H1 (cell line): ENCODE data around the gene GPD1L. TPM values are rescaled to one million over a fixed set of nuclear protein-coding genes. Genes with fewer than 3 reads are reported as not detected.

Experiments used
- CTCF ChIA-PET: fragments of 300-600 bp; sonication (Branson Sonifier 250); formaldehyde crosslinking; loops from one replicate; lab custom pipeline; 2021; ENCODE audit not compliant: partially characterized antibody; lab: Charles Lee
- POLR2A ChIA-PET: fragments of 300-600 bp; sonication (Branson Sonifier 250); formaldehyde crosslinking; loops from one replicate; lab custom pipeline; 2021; ENCODE audit warnings: inconsistent platforms; ENCODE audit not compliant: partially characterized antibody; lab: Charles Lee
- DNase-seq, 2 experiments: peaks; one replicate each; pipeline versions ENCODE4 v3.0.0 to v3.0.0-alpha.2; 2010 to 2022; ENCODE audit warnings: low spot score in 2 of 2, low read depth in 1 of 2, mixed read lengths in 1 of 2
- FAIRE-seq: peaks from 2 replicates; lab custom pipeline; 2011; peaks lifted over from hg19 to GRCh38; lab: Jason Lieb, UNC
- H2AFZ ChIP-seq: 2 replicates; pipeline ENCODE4 v1.8.1; 2012; ENCODE audit warnings: low read length, inconsistent platforms
- H2AK5ac ChIP-seq: 2 replicates; pipeline ENCODE4 v1.6.1; 2013; ENCODE audit warnings: low read depth, low read length
- H2BK120ac ChIP-seq: replicated peaks from 2 replicates; pipeline ENCODE3; 2013; ENCODE audit warnings: low read depth, low read length, inconsistent platforms
- H2BK12ac ChIP-seq: 2 replicates; pipeline ENCODE4 v1.6.1; 2013; ENCODE audit warnings: low read depth, low read length
- H2BK15ac ChIP-seq: 2 replicates; pipeline ENCODE4 v1.6.1; 2013; ENCODE audit warnings: low read length
- H2BK20ac ChIP-seq: 2 replicates; pipeline ENCODE4 v1.6.1; 2013; ENCODE audit warnings: low read length
- H2BK5ac ChIP-seq: 2 replicates; pipeline ENCODE4 v1.6.1; 2013; ENCODE audit warnings: low read depth, low read length
- H3K14ac ChIP-seq: 2 replicates; pipeline ENCODE4 v1.6.1; 2013; ENCODE audit warnings: inconsistent platforms; ENCODE audit not compliant: insufficient read length
- H3K18ac ChIP-seq: 2 replicates; pipeline ENCODE4 v1.6.1; 2013; ENCODE audit warnings: low read length; ENCODE audit errors: extremely low read depth
- H3K23ac ChIP-seq: 2 replicates; pipeline ENCODE4 v1.6.1; 2013; ENCODE audit warnings: inconsistent platforms; ENCODE audit not compliant: insufficient read length
- H3K23me2 ChIP-seq: 2 replicates; pipeline ENCODE4 v1.6.1; 2013; ENCODE audit warnings: low read depth, low read length
- H3K27ac ChIP-seq: 2 replicates; pipeline ENCODE4 v1.6.1; 2011; ENCODE audit warnings: low read depth, low read length, inconsistent platforms
- H3K27me3 ChIP-seq, 4 experiments: replicated peaks in 1 of 4; 1 replicate in 1 of 4; 2 replicates in 3 of 4; pipeline versions ENCODE4 v1.6.1 to v1.8.1; 2011 to 2013; ENCODE audit warnings: low read length in 3 of 4, mild to moderate bottlenecking in 3 of 4, inconsistent platforms in 2 of 4, mixed read lengths in 2 of 4, moderate library complexity in 1 of 4; ENCODE audit not compliant: control insufficient read depth in 3 of 4, insufficient read depth in 3 of 4; ENCODE audit errors: extremely low read depth in 1 of 4
- H3K36me3 ChIP-seq, 4 experiments: 2 replicates each; pipeline versions ENCODE4 v1.6.1 to v1.8.1; 2011 to 2013; ENCODE audit warnings: mild to moderate bottlenecking in 4 of 4, low read length in 3 of 4, moderate library complexity in 2 of 4, control low read depth in 1 of 4, inconsistent platforms in 1 of 4; ENCODE audit not compliant: insufficient read depth in 4 of 4, control insufficient read depth in 2 of 4
- H3K4ac ChIP-seq: replicated peaks from 2 replicates; pipeline ENCODE3; 2013; ENCODE audit warnings: low read length, low read depth, mixed read lengths, inconsistent platforms; ENCODE audit not compliant: insufficient read length
- H3K4me1 ChIP-seq, 4 experiments: replicated peaks in 1 of 4; 1 replicate in 1 of 4; 2 replicates in 3 of 4; pipeline versions ENCODE4 v1.6.1 to v1.8.1; 2011 to 2013; ENCODE audit warnings: low read length in 3 of 4, inconsistent platforms in 2 of 4, mixed read lengths in 1 of 4; ENCODE audit not compliant: insufficient read depth in 4 of 4, control insufficient read depth in 3 of 4
- H3K4me2 ChIP-seq, 2 experiments: 2 replicates each; pipeline versions ENCODE4 v1.6.1 to v1.8.1; 2011 to 2013; ENCODE audit warnings: low read depth in 2 of 2, low read length in 2 of 2, control low read depth in 1 of 2, inconsistent platforms in 1 of 2, mild to moderate bottlenecking in 1 of 2; ENCODE audit not compliant: insufficient read depth in 1 of 2
- H3K4me3 ChIP-seq, 4 experiments: fragments of 200-600, 300-600 bp in 1 of 4; sonication (generic), shearing (Covaris generic), sonication (Bioruptor Twin) in 1 of 4; 2 replicates each; pipeline versions ENCODE4 v1.5.1 to v1.8.1; 2011 to 2016; ENCODE audit warnings: low read length in 4 of 4, low read depth in 3 of 4, control low read depth in 2 of 4, inconsistent platforms in 2 of 4, mild to moderate bottlenecking in 2 of 4, mixed read lengths in 1 of 4, moderate library complexity in 1 of 4; ENCODE audit not compliant: insufficient read depth in 2 of 4; ENCODE audit errors: extremely low read depth in 1 of 4
- H3K56ac ChIP-seq: replicated peaks from 2 replicates; pipeline ENCODE3; 2013; ENCODE audit warnings: low read depth, mild to moderate bottlenecking, mixed read lengths, low read length, inconsistent platforms; ENCODE audit not compliant: insufficient read length
- H3K79me1 ChIP-seq: 2 replicates; pipeline ENCODE4 v1.6.1; 2013; ENCODE audit warnings: low read depth, low read length, control low read depth
- H3K79me2 ChIP-seq, 2 experiments: 2 replicates each; pipeline versions ENCODE4 v1.6.1 to v1.8.1; 2012 to 2013; ENCODE audit warnings: low read length in 2 of 2, mild to moderate bottlenecking in 2 of 2, inconsistent platforms in 1 of 2; ENCODE audit not compliant: insufficient read depth in 2 of 2, control insufficient read depth in 1 of 2
- H3K9ac ChIP-seq, 4 experiments: replicated peaks in 1 of 4; 1 replicate in 1 of 4; 2 replicates in 3 of 4; pipeline versions ENCODE4 v1.6.1 to v1.8.1; 2011 to 2013; ENCODE audit warnings: low read depth in 3 of 4, low read length in 3 of 4, control low read depth in 2 of 4, mild to moderate bottlenecking in 2 of 4, moderate library complexity in 2 of 4, inconsistent platforms in 1 of 4; ENCODE audit errors: extremely low read depth in 1 of 4
- H3K9me3 ChIP-seq, 2 experiments: 2 replicates each; pipeline versions ENCODE4 v1.6.1 to v1.8.1; 2012 to 2013; ENCODE audit warnings: mild to moderate bottlenecking in 2 of 2, moderate library complexity in 2 of 2, control low read depth in 1 of 2, inconsistent platforms in 1 of 2, low read depth in 1 of 2, low read length in 1 of 2, mixed read lengths in 1 of 2; ENCODE audit not compliant: insufficient read depth in 2 of 2
- H4K20me1 ChIP-seq, 2 experiments: replicated peaks in 1 of 2; 2 replicates each; pipeline versions ENCODE3 to v1.8.1; 2011 to 2013; ENCODE audit warnings: inconsistent platforms in 2 of 2, low read length in 2 of 2, mild to moderate bottlenecking in 1 of 2; ENCODE audit not compliant: insufficient read depth in 2 of 2, control insufficient read depth in 1 of 2
- H4K5ac ChIP-seq: 2 replicates; pipeline ENCODE4 v1.6.1; 2013; ENCODE audit warnings: low read length, low read depth, mixed read lengths, inconsistent platforms; ENCODE audit not compliant: insufficient read length
- H4K8ac ChIP-seq: 2 replicates; pipeline ENCODE4 v1.8.0; 2013; ENCODE audit warnings: mild to moderate bottlenecking, moderate library complexity, low read length, inconsistent platforms; ENCODE audit not compliant: insufficient read depth; ENCODE audit errors: extremely low read depth
- H4K91ac ChIP-seq: replicated peaks from 2 replicates; pipeline ENCODE3; 2013; ENCODE audit warnings: low read length, mixed read lengths, inconsistent platforms; ENCODE audit not compliant: insufficient read length
- CBX5 ChIP-seq: fragments of 300-800, 300-1000 bp; sonication (generic); IDR thresholded peaks from 2 replicates; pipeline ENCODE4 v1.7.1; 2016; ENCODE audit warnings: antibody characterized with exemption, low read length, low read depth
- CEBPB ChIP-seq: IDR thresholded peaks from 2 replicates; pipeline ENCODE4 v1.6.1; 2012; ENCODE audit warnings: low read depth, low read length
- EGR1 ChIP-seq: IDR thresholded peaks from 2 replicates; pipeline ENCODE4 v1.6.1; 2011; ENCODE audit warnings: low read depth, low read length, borderline replicate concordance
- EP300 ChIP-seq, 2 experiments: IDR thresholded peaks; 1 replicate in 1 of 2; 2 replicates in 1 of 2; pipeline ENCODE4 v1.6.1; 2011 to 2012; ENCODE audit warnings: low read depth in 2 of 2, low read length in 2 of 2, mild to moderate bottlenecking in 2 of 2, borderline replicate concordance in 1 of 2, inconsistent platforms in 1 of 2, moderate library complexity in 1 of 2
- EZH2 ChIP-seq: fragments of 200-600 bp; sonication (generic); IDR thresholded peaks from 2 replicates; pipeline ENCODE4 v1.7.1; 2012; ENCODE audit warnings: low read depth, mild to moderate bottlenecking, moderate library complexity, low read length, inconsistent platforms; ENCODE audit not compliant: severe bottlenecking
- KDM5A ChIP-seq: fragments of 200-600 bp; IDR thresholded peaks from 2 replicates; pipeline ENCODE4 v1.7.1; 2012; ENCODE audit warnings: mild to moderate bottlenecking, low read length, inconsistent platforms, mixed read lengths
- RAD21 ChIP-seq, 2 experiments: IDR thresholded peaks in 1 of 2; conservative IDR thresholded peaks in 1 of 2; 2 replicates each; pipeline ENCODE4 v1.6.1; 2011; ENCODE audit warnings: low read depth in 2 of 2, low read length in 2 of 2, improper control_type of control experiment in 1 of 2, inconsistent platforms in 1 of 2, mild to moderate bottlenecking in 1 of 2, moderate library complexity in 1 of 2
- SIRT6 ChIP-seq: IDR thresholded peaks from one replicate; pipeline ENCODE4 v1.7.1; 2012; ENCODE audit warnings: low read length, inconsistent platforms
- SIX5 ChIP-seq: IDR thresholded peaks from 2 replicates; pipeline ENCODE4 v1.6.1; 2011; ENCODE audit warnings: mild to moderate bottlenecking, low read depth, low read length
- YY1 ChIP-seq: IDR thresholded peaks from 2 replicates; pipeline ENCODE4 v1.6.1; 2011; ENCODE audit warnings: low read depth, mild to moderate bottlenecking, low read length
- ZNF274 ChIP-seq: IDR thresholded peaks from 2 replicates; pipeline ENCODE4 v1.7.0; 2012; ENCODE audit warnings: low read length, borderline replicate concordance; ENCODE audit errors: extremely low read depth
- WGBS, 2 experiments: shearing (Covaris generic) in 1 of 2; methylation state at CpG; one replicate each; pipeline versions ENCODE4 v1.1.6 to v1.1.7; 2013 to 2015; ENCODE audit warnings: low lambda C conversion rate in 2 of 2, mixed read lengths in 2 of 2, inconsistent platforms in 1 of 2, low coverage in 1 of 2, missing lambda C conversion rate in 1 of 2; ENCODE audit not compliant: insufficient replicate concordance in 2 of 2, insufficient coverage in 1 of 2, insufficient read length in 1 of 2; ENCODE audit errors: extremely low coverage in 1 of 2, missing lambda C conversion rate in 1 of 2; 5-methylcytosine and 5-hydroxymethylcytosine counted together
- polyA plus RNA-seq, 7 experiments: library from polyadenylated mRNA; depleted of rRNA in 3 of 7; stranded (reverse) in 5 of 7; unstranded in 2 of 7; fragments of >200 nt in 5 of 7; fragments of 200-250 nt in 2 of 7; gene quantifications; 1 replicate in 5 of 7; 2 replicates in 1 of 7; 4 replicates in 1 of 7; pipeline versions ENCODE4 v1.2.1 to v1.2.3, GENCODE V29; 2011 to 2013; ENCODE audit warnings: missing spikeins in 2 of 7, mixed read lengths in 2 of 7
- total RNA-seq: library from RNA; stranded (reverse); fragmentation: NEBNext Ultra II Directional; extraction: Animal tissue kit (Norgen Biotek cat#: 25700); gene quantifications from 2 replicates; pipeline ENCODE4 v1.2.1, GENCODE V29; 2021
- TF ChIP-seq, protein P1 (sequence below), 3 experiments: IDR thresholded peaks; 1 replicate in 2 of 3; 2 replicates in 1 of 3; pipeline versions ENCODE4 v1.5.1 to v1.6.1; 2011; ENCODE audit warnings: low read length in 3 of 3, mild to moderate bottlenecking in 3 of 3, inconsistent platforms in 2 of 3, low read depth in 1 of 3, moderate library complexity in 1 of 3; ENCODE audit not compliant: insufficient read depth in 1 of 3; ENCODE audit errors: control extremely low read depth in 1 of 3

GPD1L gene
- total and polyA plus RNA-seq, 2 of the 8 experiments (the other 6 are each of a cell fraction or from before 2014, with no cell fraction given) = 2.4 to 8.4 TPM

DNA sequence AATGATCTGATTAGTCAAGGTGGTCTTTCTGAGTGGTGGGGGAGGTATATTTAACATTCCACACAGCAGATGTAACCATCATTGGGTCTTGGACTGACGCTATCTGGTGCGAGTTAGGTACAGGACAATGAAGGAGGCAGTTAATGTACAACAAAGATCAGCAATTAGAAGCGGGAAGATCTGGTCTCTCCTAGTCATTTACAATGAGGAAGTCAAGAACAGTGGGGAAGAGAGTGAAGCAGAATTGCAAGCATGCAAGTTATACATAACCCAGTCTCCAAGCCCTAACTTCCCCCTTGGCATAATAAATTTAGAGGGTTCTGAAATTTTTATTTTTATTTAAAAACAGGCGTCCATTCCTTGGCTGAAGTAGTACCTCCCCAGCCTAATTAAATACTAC, 14.1 kb downstream of the GPD1L start:
- DNase-seq (no peak), FAIRE-seq (no peak)
- H2BK120ac ChIP-seq = no peak overlapping the region
- 0 out of 7 replicates have a peak, but pooled peaks cover 0 to 2% (median 0%) of the 10 kb centered on the region in 4 experiments for H3K4me1 ChIP-seq
- H2BK15ac ChIP-seq = no peak overlapping the region
- no peaks in the 10 kb centered on the region for H3K36me3 ChIP-seq
- no peak overlapping the region for H3K27ac ChIP-seq
- H4K8ac ChIP-seq = no peak overlapping the region
- H3K56ac ChIP-seq = no peak overlapping the region
- H3K4me3 ChIP-seq = no peak overlapping the region
- POLR2A ChIA-PET = no interaction called here
- no peak overlapping the region for H3K4me2 ChIP-seq
- H2AFZ ChIP-seq = no peak overlapping the region
- H3K79me2 ChIP-seq = no peaks in the 10 kb centered on the region
- no peak overlapping the region for H2AK5ac ChIP-seq
- no peak overlapping the region for H4K91ac ChIP-seq
- no peak overlapping the region for H2BK5ac ChIP-seq
- H3K4ac ChIP-seq = no peak overlapping the region
- 83% methylated on average over 4 of the region's 4 CpGs; no CpG with 5 or more reads in 1 of the 2 experiments for WGBS, 2 experiments
- H3K23me2 ChIP-seq = no peaks in the 10 kb centered on the region; the same call in 1 of the 2 replicates
- H3K14ac ChIP-seq = no peak overlapping the region
- no peak overlapping the region for H3K9ac ChIP-seq
- no peak overlapping the region for H2BK20ac ChIP-seq
- no peaks in the 10 kb centered on the region for H3K79me1 ChIP-seq
- no peaks in the 10 kb centered on the region for H3K9me3 ChIP-seq
- no peak overlapping the region for H3K23ac ChIP-seq
- peaks cover 0 to under 1% of the 10 kb centered on the region in 2 experiments for H4K20me1 ChIP-seq
- CTCF ChIA-PET = interaction anchor here (1.4 to 2.9 kb wide), 3 partner anchors 9 to 101 kb away, joined by 5 to 11 read pairs (median 10); no protein-coding TSS in a partner anchor
- H2BK12ac ChIP-seq = no peak overlapping the region
- no peak overlapping the region for H3K18ac ChIP-seq
- no peak overlapping the region for H4K5ac ChIP-seq
- no peaks in the 10 kb centered on the region for H3K27me3 ChIP-seq
- TF ChIP-seq RAD21 (IDR thresholded peaks at IDR 0.05 in 1 of 2, conservative IDR thresholded peaks at IDR 0.05 in 1 of 2; ENCODE audit: low read depth in 2 of 2, low read length in 2 of 2) (no peak), SIRT6 (no peak), KDM5A (no peak), EGR1 (no peak), EP300 (IDR thresholded peaks at IDR 0.05; ENCODE audit: borderline replicate concordance in 1 of 2, low read depth in 2 of 2, low read length in 2 of 2) (no peak), ZNF274 (no peak), EZH2 (no peak), CEBPB (no peak), CBX5 (no peak), SIX5 (no peak), YY1 (no peak)
- TF ChIP-seq, protein P1, sequence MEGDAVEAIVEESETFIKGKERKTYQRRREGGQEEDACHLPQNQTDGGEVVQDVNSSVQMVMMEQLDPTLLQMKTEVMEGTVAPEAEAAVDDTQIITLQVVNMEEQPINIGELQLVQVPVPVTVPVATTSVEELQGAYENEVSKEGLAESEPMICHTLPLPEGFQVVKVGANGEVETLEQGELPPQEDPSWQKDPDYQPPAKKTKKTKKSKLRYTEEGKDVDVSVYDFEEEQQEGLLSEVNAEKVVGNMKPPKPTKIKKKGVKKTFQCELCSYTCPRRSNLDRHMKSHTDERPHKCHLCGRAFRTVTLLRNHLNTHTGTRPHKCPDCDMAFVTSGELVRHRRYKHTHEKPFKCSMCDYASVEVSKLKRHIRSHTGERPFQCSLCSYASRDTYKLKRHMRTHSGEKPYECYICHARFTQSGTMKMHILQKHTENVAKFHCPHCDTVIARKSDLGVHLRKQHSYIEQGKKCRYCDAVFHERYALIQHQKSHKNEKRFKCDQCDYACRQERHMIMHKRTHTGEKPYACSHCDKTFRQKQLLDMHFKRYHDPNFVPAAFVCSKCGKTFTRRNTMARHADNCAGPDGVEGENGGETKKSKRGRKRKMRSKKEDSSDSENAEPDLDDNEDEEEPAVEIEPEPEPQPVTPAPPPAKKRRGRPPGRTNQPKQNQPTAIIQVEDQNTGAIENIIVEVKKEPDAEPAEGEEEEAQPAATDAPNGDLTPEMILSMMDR (IDR thresholded peaks at IDR 0.05; ENCODE audit: control extremely low read depth in 1 of 3, insufficient read depth in 1 of 3, low read depth in 1 of 3, low read length in 3 of 3) = no peak
